HepG2 (cell line): ENCODE measurements around the gene SSBP2. TPM values are rescaled to one million over a fixed set of nuclear protein-coding genes. Genes with fewer than 3 reads are reported as not detected.

Experiments used
- ATAC-seq: fragments of 200-7000 bp; cut with Tn5 transposase; 3 replicates; pipeline ENCODE4 v1.9.1; 2020; ENCODE audit warnings: mild to moderate bottlenecking, moderate library complexity
- BruUV-seq: library from RNA; stranded (reverse); fragments of 400-500 nt; replicated peaks from 2 replicates; lab custom pipeline; 2021; lab: Mats Ljungman, UMichigan
- CTCF ChIA-PET: fragments of 300-600 bp; formaldehyde crosslinking; extraction: SDS; loops from one replicate; lab custom pipeline; 2021; ENCODE audit warnings: low total read pairs, inconsistent platforms, low intra/inter-chr PET ratio; lab: Yijun Ruan, JAX
- POLR2A ChIA-PET: fragments of 350-600 bp; sonication (Branson Sonifier 250); formaldehyde crosslinking; loops from one replicate; lab custom pipeline; 2020; ENCODE audit warnings: antibody characterized with exemption, inconsistent platforms; lab: Yijun Ruan, JAX
- DNase-seq: peaks from one replicate; pipeline ENCODE4 v3.0.0-alpha.2; 2015; ENCODE audit warnings: low spot score
- FAIRE-seq: peaks from 3 replicates; lab custom pipeline; 2011; peaks lifted over from hg19 to GRCh38; lab: Jason Lieb, UNC
- H2AFZ ChIP-seq: one replicate; pipeline ENCODE4 v1.6.1; 2011; ENCODE audit warnings: low read length, inconsistent platforms
- H3K27ac ChIP-seq: fragments of 300-600 bp; 3 replicates; pipeline ENCODE4 v1.8.0; 2011; ENCODE audit warnings: mixed run types, mild to moderate bottlenecking, mixed read lengths, low read length, inconsistent platforms; ENCODE audit not compliant: insufficient read depth; ENCODE audit errors: extremely low read length
- H3K27me3 ChIP-seq, 2 experiments: fragments of 200-600 bp in 1 of 2; 2 replicates in 1 of 2; 3 replicates in 1 of 2; pipeline versions ENCODE4 v1.6.0 to v1.8.0; 2011; ENCODE audit warnings: low read length in 2 of 2, mild to moderate bottlenecking in 2 of 2, moderate library complexity in 2 of 2, inconsistent platforms in 1 of 2; ENCODE audit not compliant: insufficient read depth in 2 of 2, control insufficient read depth in 1 of 2
- H3K36me3 ChIP-seq, 2 experiments: fragments of 200-600 bp in 1 of 2; replicated peaks in 1 of 2; 2 replicates in 1 of 2; 3 replicates in 1 of 2; pipeline versions ENCODE4 v1.5.1 to v1.8.0; 2011; ENCODE audit warnings: low read length in 2 of 2, inconsistent platforms in 1 of 2; ENCODE audit not compliant: insufficient read depth in 2 of 2, control insufficient read depth in 1 of 2
- H3K4me1 ChIP-seq: 2 replicates; pipeline ENCODE4 v1.5.1; 2012; ENCODE audit warnings: low read length, inconsistent platforms; ENCODE audit not compliant: insufficient read depth
- H3K4me2 ChIP-seq: 2 replicates; pipeline ENCODE4 v1.6.0; 2011; ENCODE audit warnings: low read depth, low read length, inconsistent platforms
- H3K4me3 ChIP-seq, 3 experiments: fragments of 200-600 bp in 1 of 3; sonication (generic), shearing (Covaris generic) in 1 of 3; replicated peaks in 1 of 3; 2 replicates each; pipeline ENCODE4 v1.5.1; 2011 to 2016; ENCODE audit warnings: low read length in 3 of 3, inconsistent platforms in 2 of 3, low read depth in 2 of 3, mild to moderate bottlenecking in 2 of 3, control low read depth in 1 of 3, mixed read lengths in 1 of 3; ENCODE audit not compliant: insufficient read depth in 1 of 3
- H3K79me2 ChIP-seq: one replicate; pipeline ENCODE4 v1.6.1; 2011; ENCODE audit warnings: low read length, inconsistent platforms; ENCODE audit not compliant: insufficient read depth
- H3K9ac ChIP-seq: 2 replicates; pipeline ENCODE4 v1.6.0; 2011; ENCODE audit warnings: mild to moderate bottlenecking, low read depth, low read length, inconsistent platforms; ENCODE audit not compliant: insufficient read depth
- H3K9me3 ChIP-seq: 2 replicates; pipeline ENCODE4 v1.5.1; 2012; ENCODE audit warnings: mild to moderate bottlenecking, low read length
- H4K20me1 ChIP-seq: 2 replicates; pipeline ENCODE4 v1.6.0; 2011; ENCODE audit warnings: inconsistent platforms, mild to moderate bottlenecking, low read length, moderate library complexity; ENCODE audit not compliant: insufficient read depth
- HBP1 ChIP-seq: IDR thresholded peaks from 2 replicates; pipeline ENCODE4 v1.6.1; 2016; ENCODE audit warnings: low read depth, control low read depth
- HMG20B ChIP-seq: conservative IDR thresholded peaks from 2 replicates; pipeline ENCODE4 v1.6.1; 2016; ENCODE audit warnings: missing genetic modification reagents, missing compliant biosample characterization
- JUNB ChIP-seq: sonication (generic); formaldehyde crosslinking; IDR thresholded peaks from 2 replicates; pipeline ENCODE4 v1.8.0; 2022; ENCODE audit warnings: missing genetic modification reagents, mild to moderate bottlenecking, borderline replicate concordance
- NR2C2 ChIP-seq: sonication (generic); formaldehyde crosslinking; IDR thresholded peaks from 2 replicates; pipeline ENCODE4 v1.4.0; 2020; ENCODE audit warnings: missing genetic modification reagents, mild to moderate bottlenecking, moderate library complexity, borderline replicate concordance
- PITX1 ChIP-seq: sonication (generic); formaldehyde crosslinking; IDR thresholded peaks from 2 replicates; pipeline ENCODE4 v1.5.1; 2020; ENCODE audit warnings: mild to moderate bottlenecking, missing genetic modification reagents
- SIX4 ChIP-seq: sonication (generic); formaldehyde crosslinking; IDR thresholded peaks from 2 replicates; pipeline ENCODE4 v1.4.0; 2020; ENCODE audit warnings: missing genetic modification reagents
- ZFP36 ChIP-seq: fragments of 150-350 bp; IDR thresholded peaks from 2 replicates; pipeline ENCODE4 v1.6.1; 2018; ENCODE audit warnings: borderline replicate concordance, low read length, low read depth; ENCODE audit not compliant: partially characterized antibody
- ZNF263 ChIP-seq: sonication (generic); formaldehyde crosslinking; IDR thresholded peaks from 2 replicates; pipeline ENCODE4 v1.4.0; 2020; ENCODE audit warnings: missing genetic modification reagents
- ZNF446 ChIP-seq: sonication (generic); formaldehyde crosslinking; IDR thresholded peaks from 2 replicates; pipeline ENCODE4 v1.5.0; 2020; ENCODE audit warnings: mild to moderate bottlenecking, missing genetic modification reagents
- WGBS: methylation state at CpG from one replicate; pipeline ENCODE4 v1.1.6; 2017; ENCODE audit warnings: low lambda C conversion rate; 5-methylcytosine and 5-hydroxymethylcytosine counted together
- in situ Hi-C: cut with HindIII; loops from 2 replicates; pipeline ENCODE4 v1.10.0; 2017; ENCODE audit warnings: low pct_unique_long_range_greater_than_20kb; ENCODE audit not compliant: extremely low pct_ligation_motif_present
- intact Hi-C: fragments of 100-400 bp; cut with micrococcal nuclease; formaldehyde crosslinking; loops from one replicate; pipeline ENCODE4 v1.10.0; 2022; ENCODE audit not compliant: unreplicated experiment
- polyA plus RNA-seq, 8 experiments: library from polyadenylated mRNA; depleted of rRNA in 3 of 8; stranded (reverse) in 7 of 8; unstranded in 1 of 8; fragments of >200 nt; fragmentation: Illumina TruSeq in 4 of 8; extraction: Trizol in 4 of 8; gene quantifications; 2 replicates each; pipeline versions ENCODE4 v1.2.1 to v1.2.3, GENCODE V29; 2011 to 2016; ENCODE audit warnings: low read depth in 4 of 8, missing spikeins in 1 of 8, mixed read lengths in 1 of 8; ENCODE audit not compliant: insufficient read depth in 1 of 8
- total RNA-seq, 5 experiments: library from RNA; depleted of rRNA; stranded (reverse); fragments of >200 nt; fragmentation: Illumina TruSeq; extraction: Trizol; gene quantifications; 2 replicates each; pipeline ENCODE4 v1.2.3, GENCODE V29; 2016; ENCODE audit warnings: low read depth in 1 of 5
- TF ChIP-seq, protein P1 (sequence below): sonication (generic); formaldehyde crosslinking; IDR thresholded peaks from 2 replicates; pipeline ENCODE4 v1.4.0; 2020; ENCODE audit warnings: mild to moderate bottlenecking, missing genetic modification reagents
- TF ChIP-seq, protein P2 (sequence below): sonication (generic); formaldehyde crosslinking; IDR thresholded peaks from 2 replicates; pipeline ENCODE4 v1.8.1; 2023; ENCODE audit warnings: mild to moderate bottlenecking, inconsistent platforms, moderate library complexity, missing genetic modification reagents, borderline replicate concordance
- TF ChIP-seq, protein P3 (sequence below): sonication (generic); formaldehyde crosslinking; IDR thresholded peaks from 2 replicates; pipeline ENCODE4 v1.5.0; 2020; ENCODE audit warnings: missing genetic modification reagents
- TF ChIP-seq, protein P4 (sequence below): IDR thresholded peaks from 2 replicates; pipeline ENCODE4 v1.6.1; 2012; ENCODE audit warnings: low read depth, low read length, improper control_type of control experiment

SSBP2 gene
- total and polyA plus RNA-seq, 2 of the 13 experiments (the other 11 are each of a cell fraction or from before 2014, with no cell fraction given) = 0.16 TPM; not detected in 1

GRCh38 chr5:81759632-81760005 is 8.7 kb upstream of the SSBP2 start:
- CTCF ChIA-PET = no interaction called here
- FAIRE-seq = no peak
- ATAC-seq = no peak

DNA sequence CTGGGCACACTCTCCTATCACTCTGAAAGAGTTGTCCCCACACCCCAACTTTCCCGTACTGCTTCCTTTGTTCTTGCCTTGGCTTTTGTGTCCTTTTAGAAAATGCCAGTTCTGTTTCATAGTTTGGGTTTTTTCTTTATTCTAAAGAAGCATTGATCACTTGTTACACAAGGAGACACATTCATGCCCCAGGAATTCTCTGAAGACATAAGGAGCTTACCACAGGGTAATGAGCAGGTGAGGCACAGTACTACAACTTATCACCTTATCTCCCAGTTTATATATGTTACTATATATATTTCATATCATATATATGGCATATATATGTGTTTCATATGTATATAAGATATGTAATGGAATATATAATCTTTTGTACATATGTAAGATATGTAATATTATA is 6.5 kb upstream of the SSBP2 start:
- H3K9ac ChIP-seq = no peak overlapping the region
- ATAC-seq (no peak), DNase-seq (no peak), FAIRE-seq (no peak)
- H3K27me3 ChIP-seq = 0 out of 5 replicates have a peak, but pooled peaks cover 0 to 1% of the 10 kb centered on the region in 2 experiments
- H3K27ac ChIP-seq = no peak overlapping the region
- no peak overlapping the region for H2AFZ ChIP-seq
- WGBS = 0% methylated on average over 1 of the region's 1 CpG
- no peak overlapping the region for H3K4me2 ChIP-seq
- no peaks in the 10 kb centered on the region for H4K20me1 ChIP-seq
- POLR2A ChIA-PET = no interaction called here
- BruUV-seq = no TSS peak
- no peak overlapping the region for H3K4me3 ChIP-seq
- no peaks in the 10 kb centered on the region for H3K36me3 ChIP-seq
- H3K4me1 ChIP-seq = no peaks in the 10 kb centered on the region
- no peaks in the 10 kb centered on the region for H3K79me2 ChIP-seq
- H3K9me3 ChIP-seq = no peaks in the 10 kb centered on the region
- in situ Hi-C loops (no loop called here), intact Hi-C loops (no loop called here)
- CTCF ChIA-PET = no interaction called here
- TF ChIP-seq, protein P1, sequence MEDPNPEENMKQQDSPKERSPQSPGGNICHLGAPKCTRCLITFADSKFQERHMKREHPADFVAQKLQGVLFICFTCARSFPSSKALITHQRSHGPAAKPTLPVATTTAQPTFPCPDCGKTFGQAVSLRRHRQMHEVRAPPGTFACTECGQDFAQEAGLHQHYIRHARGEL (CRISPR knock-in tag) = no peak
- TF ChIP-seq JUNB (CRISPR knock-in tag) = no peak
- TF ChIP-seq, protein P2, sequence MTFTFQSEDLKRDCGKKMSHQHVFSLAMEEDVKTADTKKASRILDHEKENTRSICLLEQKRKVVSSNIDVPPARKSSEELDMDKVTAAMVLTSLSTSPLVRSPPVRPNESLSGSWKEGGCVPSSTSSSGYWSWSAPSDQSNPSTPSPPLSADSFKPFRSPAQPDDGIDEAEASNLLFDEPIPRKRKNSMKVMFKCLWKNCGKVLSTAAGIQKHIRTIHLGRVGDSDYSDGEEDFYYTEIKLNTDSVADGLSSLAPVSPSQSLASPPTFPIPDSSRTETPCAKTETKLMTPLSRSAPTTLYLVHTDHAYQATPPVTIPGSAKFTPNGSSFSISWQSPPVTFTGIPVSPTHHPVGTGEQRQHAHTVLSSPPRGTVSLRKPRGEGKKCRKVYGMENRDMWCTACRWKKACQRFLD = no peak
- TF ChIP-seq ZNF446 (CRISPR knock-in tag) = no peak
- no peak for TF ChIP-seq NR2C2 (CRISPR knock-in tag)
- no peak for TF ChIP-seq SIX4
- TF ChIP-seq HBP1 (CRISPR knock-in tag) = no peak
- TF ChIP-seq HMG20B (CRISPR knock-in tag) = no peak
- TF ChIP-seq ZFP36 = no peak
- TF ChIP-seq ZNF263 (CRISPR knock-in tag) = no peak

More at GRCh38 chr5:81759632-81760005, 8.7 kb upstream of the SSBP2 start:
- POLR2A ChIA-PET = no interaction called here
- Histone ChIP-seq H3K79me2 (no peaks in the 10 kb centered on the region), H3K27me3 (no peaks in the 10 kb centered on the region), H3K9ac (no peak overlapping the region), H4K20me1 (no peaks in the 10 kb centered on the region), H3K36me3 (no peaks in the 10 kb centered on the region), H3K4me3 (no peak overlapping the region), H3K27ac (no peak overlapping the region), H3K9me3 (no peaks in the 10 kb centered on the region), H3K4me1 (no peaks in the 10 kb centered on the region), H2AFZ (no peak overlapping the region), H3K4me2 (no peak overlapping the region)
- BruUV-seq = no TSS peak
- DNase-seq = no peak
- 2% methylated on average over 6 of the region's 6 CpGs for WGBS
- TF ChIP-seq, protein P3, sequence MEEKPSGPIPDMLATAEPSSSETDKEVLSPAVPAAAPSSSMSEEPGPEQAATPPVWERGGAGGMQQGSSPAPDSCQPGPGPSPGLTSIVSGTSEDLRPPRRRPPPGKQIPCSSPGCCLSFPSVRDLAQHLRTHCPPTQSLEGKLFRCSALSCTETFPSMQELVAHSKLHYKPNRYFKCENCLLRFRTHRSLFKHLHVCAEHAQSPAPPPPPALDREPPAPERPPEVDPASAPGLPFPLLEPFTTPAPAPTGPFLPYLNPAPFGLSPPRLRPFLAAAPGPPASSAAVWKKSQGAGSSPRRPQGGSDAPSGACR (CRISPR knock-in tag) = no peak
- TF ChIP-seq, protein P4, sequence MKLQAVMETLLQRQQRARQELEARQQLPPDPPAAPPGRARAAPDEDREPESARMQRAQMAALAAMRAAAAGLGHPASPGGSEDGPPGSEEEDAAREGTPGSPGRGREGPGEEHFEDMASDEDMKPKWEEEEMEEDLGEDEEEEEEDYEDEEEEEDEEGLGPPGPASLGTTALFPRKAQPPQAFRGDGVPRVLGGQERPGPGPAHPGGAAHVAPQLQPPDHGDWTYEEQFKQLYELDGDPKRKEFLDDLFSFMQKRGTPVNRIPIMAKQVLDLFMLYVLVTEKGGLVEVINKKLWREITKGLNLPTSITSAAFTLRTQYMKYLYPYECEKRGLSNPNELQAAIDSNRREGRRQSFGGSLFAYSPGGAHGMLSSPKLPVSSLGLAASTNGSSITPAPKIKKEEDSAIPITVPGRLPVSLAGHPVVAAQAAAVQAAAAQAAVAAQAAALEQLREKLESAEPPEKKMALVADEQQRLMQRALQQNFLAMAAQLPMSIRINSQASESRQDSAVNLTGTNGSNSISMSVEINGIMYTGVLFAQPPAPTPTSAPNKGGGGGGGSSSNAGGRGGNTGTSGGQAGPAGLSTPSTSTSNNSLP = no peak
- TF ChIP-seq PITX1 (CRISPR knock-in tag) = no peak
- in situ Hi-C loops (no loop called here), intact Hi-C loops (no loop called here)
